Myocyte (in vitro differentiated cells): ENCODE results near the gene ELOVL1. TPM values are rescaled to one million over a fixed set of nuclear protein-coding genes. Genes with fewer than 3 reads are reported as not detected.
A peak's percentile ranks its signal among the peaks of the same experiment; 100 is the strongest.
"Not testable (repeated sequence)": the region's sequence is repeated elsewhere in the genome, so short reads cannot be mapped to it uniquely, and the experiment has no call there.

Experiments
- DNase-seq: peaks from one replicate; pipeline ENCODE4 v3.0.0-alpha.2; 2012; ENCODE audit warnings: low read depth
- total RNA-seq: library from RNA; depleted of rRNA; stranded (reverse); fragments of >200 nt; gene quantifications from 2 replicates; pipeline ENCODE4 v1.2.3, GENCODE V29; 2014

Gene ELOVL1
- total RNA-seq, 1 donor from 2014 or later = 48.2 TPM

- DNase-seq = no peak
Measured at GRCh38 chr1:43382027-43382779, 14.4 kb upstream of the ELOVL1 start.

- peak; percentile 39 for DNase-seq
Measured at GRCh38 chr1:43381612-43382011, 13.8 kb upstream of the ELOVL1 start.

GRCh38 chr1:43379476-43379875 lies 11.7 kb upstream of the ELOVL1 start:
- no peak for DNase-seq

GRCh38 chr1:43377831-43378230 lies 10.0 kb upstream of the ELOVL1 start:
- DNase-seq = no peak

GRCh38 chr1:43376723-43377235 lies 9.0 kb upstream of the ELOVL1 start:
- no peak for DNase-seq

GRCh38 chr1:43373066-43373940 lies 5.5 kb upstream of the ELOVL1 start:
- DNase-seq = no peak

- DNase-seq = no peak
Measured at GRCh38 chr1:43372172-43372571, 4.4 kb upstream of the ELOVL1 start.

GRCh38 chr1:43370564-43370963 lies 2.8 kb upstream of the ELOVL1 start:
- no peak for DNase-seq

- DNase-seq = not testable (repeated sequence)
Measured at GRCh38 chr1:43369779-43370178, 2.0 kb upstream of the ELOVL1 start.

- peak; percentile 27 for DNase-seq
Measured at GRCh38 chr1:43368646-43369020, 822 bp upstream of the ELOVL1 start.

- no peak for DNase-seq
Measured at GRCh38 chr1:43367026-43367903, 546 bp downstream of the ELOVL1 start.

GRCh38 chr1:43366601-43367025 lies 1.2 kb downstream of the ELOVL1 start:
- DNase-seq = no peak

- DNase-seq = no peak
Measured at GRCh38 chr1:43366179-43366578, 1.6 kb downstream of the ELOVL1 start.

- DNase-seq = no peak
Measured at GRCh38 chr1:43365678-43366077, 2.1 kb downstream of the ELOVL1 start.

- DNase-seq = no peak
Measured at GRCh38 chr1:43363935-43364525, 3.8 kb downstream of the ELOVL1 start.

- DNase-seq = no peak
Measured at GRCh38 chr1:43363283-43363934, 4.4 kb downstream of the ELOVL1 start.

GRCh38 chr1:43360616-43361015 lies 7.2 kb downstream of the ELOVL1 start:
- no peak for DNase-seq

- no peak for DNase-seq
Measured at GRCh38 chr1:43359696-43360095, 8.1 kb downstream of the ELOVL1 start.

- DNase-seq = peak; percentile 99
Measured at GRCh38 chr1:43358746-43359693, 8.8 kb downstream of the ELOVL1 start, which contains the start of gene CDC20. Gene CDC20, plus strand, starts transcription at chr1:43358981. Its CDS starts 235 bp downstream, at chr1:43359216.
